SK-N-SH (cell line): Measurements from ENCODE around the gene DGKH. TPM values are rescaled to one million over a fixed set of nuclear protein-coding genes. Genes with fewer than 3 reads are reported as not detected.

Experiments used
- CTCF ChIA-PET: fragments of 300-600, 350-600 bp; formaldehyde crosslinking; extraction: SDS; loops from one replicate; lab custom pipeline; 2021; lab: Yijun Ruan, JAX
- POLR2A ChIA-PET: fragments of 350-600 bp; sonication (Branson Sonifier 250); formaldehyde crosslinking; extraction: SDS; loops from one replicate; lab custom pipeline; 2020; ENCODE audit warnings: antibody characterized with exemption, inconsistent platforms; lab: Yijun Ruan, JAX
- DNase-seq: peaks from one replicate; pipeline ENCODE4 v3.0.0; 2012
- H2AFZ ChIP-seq: fragments of 200-600 bp; sonication (generic); 2 replicates; pipeline ENCODE4 v1.8.1; 2016; ENCODE audit warnings: antibody characterized with exemption, mild to moderate bottlenecking, low read depth
- H3F3A ChIP-seq: fragments of 200-600 bp; sonication (generic); replicated peaks from 2 replicates; pipeline ENCODE3; 2016; ENCODE audit warnings: antibody characterized with exemption, mild to moderate bottlenecking; ENCODE audit not compliant: insufficient read depth
- H3K27ac ChIP-seq, 2 experiments: fragments of 200-500 bp in 1 of 2; fragments of 200-600 bp in 1 of 2; sonication (Bioruptor generic) in 1 of 2; sonication (generic), shearing (Covaris generic) in 1 of 2; 2 replicates each; pipeline versions ENCODE4 v1.5.1 to v1.6.1; 2014 to 2016; ENCODE audit warnings: low read depth in 2 of 2, inconsistent platforms in 1 of 2, low read length in 1 of 2, mild to moderate bottlenecking in 1 of 2, mixed read lengths in 1 of 2
- H3K27me3 ChIP-seq: fragments of 200-600 bp; sonication (generic), shearing (Covaris generic); 2 replicates; pipeline ENCODE4 v1.6.1; 2016; ENCODE audit warnings: mixed run types; ENCODE audit not compliant: insufficient read depth
- H3K36me3 ChIP-seq, 2 experiments: fragments of 200-500 bp in 1 of 2; fragments of 200-600 bp in 1 of 2; sonication (Bioruptor generic) in 1 of 2; sonication (generic) in 1 of 2; replicated peaks in 1 of 2; 2 replicates each; pipeline versions ENCODE3 to v1.5.1; 2014 to 2016; ENCODE audit warnings: low read length in 1 of 2, mild to moderate bottlenecking in 1 of 2; ENCODE audit not compliant: insufficient read depth in 2 of 2, control insufficient read depth in 1 of 2
- H3K4me1 ChIP-seq, 2 experiments: fragments of 200-500 bp in 1 of 2; fragments of 200-600 bp in 1 of 2; sonication (Bioruptor generic) in 1 of 2; sonication (generic), shearing (Covaris generic) in 1 of 2; 2 replicates each; pipeline versions ENCODE4 v1.5.1 to v1.6.1; 2014 to 2016; ENCODE audit warnings: low read depth in 1 of 2, low read length in 1 of 2, mixed run types in 1 of 2; ENCODE audit not compliant: insufficient read depth in 2 of 2, control insufficient read depth in 1 of 2
- H3K4me2 ChIP-seq: fragments of 200-600 bp; sonication (generic), shearing (Covaris generic); 2 replicates; pipeline ENCODE4 v1.6.1; 2017; ENCODE audit warnings: mixed run types
- H3K4me3 ChIP-seq, 2 experiments: fragments of 200-500 bp in 1 of 2; fragments of 200-600 bp in 1 of 2; sonication (Bioruptor generic) in 1 of 2; sonication (generic), shearing (Covaris generic) in 1 of 2; 2 replicates each; pipeline versions ENCODE4 v1.5.1 to v1.8.1; 2014 to 2016; ENCODE audit warnings: low read depth in 2 of 2, inconsistent platforms in 1 of 2, low read length in 1 of 2, mild to moderate bottlenecking in 1 of 2, mixed read lengths in 1 of 2, moderate library complexity in 1 of 2
- H3K79me2 ChIP-seq: fragments of 200-600 bp; sonication (generic); 2 replicates; pipeline ENCODE4 v1.8.1; 2017; ENCODE audit warnings: mild to moderate bottlenecking; ENCODE audit not compliant: insufficient read depth
- H3K9ac ChIP-seq: fragments of 200-600 bp; sonication (generic); 2 replicates; pipeline ENCODE4 v1.6.1; 2017; ENCODE audit warnings: mixed run types
- H3K9me2 ChIP-seq: fragments of 200-600 bp; sonication (generic); 2 replicates; pipeline ENCODE4 v1.6.1; 2017; ENCODE audit warnings: mixed run types
- H3K9me3 ChIP-seq: fragments of 200-600 bp; sonication (generic); 2 replicates; pipeline ENCODE4 v1.6.1; 2017; ENCODE audit warnings: mixed run types, mild to moderate bottlenecking, moderate library complexity
- H4K20me1 ChIP-seq: fragments of 200-600 bp; sonication (generic); 2 replicates; pipeline ENCODE4 v1.6.1; 2017; ENCODE audit warnings: mild to moderate bottlenecking, mixed run types; ENCODE audit not compliant: insufficient read depth
- EP300 ChIP-seq, 2 experiments: IDR thresholded peaks; 2 replicates each; pipeline versions ENCODE4 v1.4.0 to v1.6.1; 2012; ENCODE audit warnings: borderline replicate concordance in 1 of 2, low read depth in 1 of 2, low read length in 1 of 2
- EZH2phosphoT487 ChIP-seq: fragments of 200-600 bp; sonication (generic); IDR thresholded peaks from 2 replicates; pipeline ENCODE4 v1.6.1; 2017; ENCODE audit warnings: low read depth, mixed run types, mild to moderate bottlenecking, antibody characterized with exemption, moderate library complexity, borderline replicate concordance
- FOSL2 ChIP-seq: IDR thresholded peaks from 2 replicates; pipeline ENCODE4 v1.4.0; 2012; ENCODE audit warnings: low read depth, mild to moderate bottlenecking, moderate library complexity, borderline replicate concordance
- FOXJ3 ChIP-seq: sonication (generic); formaldehyde crosslinking; IDR thresholded peaks from 2 replicates; pipeline ENCODE4 v1.5.1; 2020; ENCODE audit warnings: mild to moderate bottlenecking, missing genetic modification reagents
- JUND ChIP-seq: IDR thresholded peaks from 2 replicates; pipeline ENCODE4 v1.4.0; 2012
- MEF2A ChIP-seq: IDR thresholded peaks from 2 replicates; pipeline ENCODE4 v1.4.0; 2012; ENCODE audit warnings: low read depth, borderline replicate concordance
- MXI1 ChIP-seq: IDR thresholded peaks from 2 replicates; pipeline ENCODE4 v1.6.1; 2012; ENCODE audit warnings: mild to moderate bottlenecking, low read depth, low read length, improper control_type of control experiment
- NFIC ChIP-seq: IDR thresholded peaks from 2 replicates; pipeline ENCODE4 v1.4.0; 2012; ENCODE audit warnings: borderline replicate concordance
- NRF1 ChIP-seq: IDR thresholded peaks from 2 replicates; pipeline ENCODE4 v1.6.1; 2012; ENCODE audit warnings: low read depth, mild to moderate bottlenecking, low read length
- POLR2AphosphoS5 ChIP-seq: IDR thresholded peaks from 2 replicates; pipeline ENCODE4 v1.6.1; 2012; ENCODE audit warnings: low read depth, low read length
- RCOR1 ChIP-seq: fragments of 150-350 bp; IDR thresholded peaks from 2 replicates; pipeline ENCODE4 v1.6.1; 2017; ENCODE audit warnings: antibody characterized with exemption, low read length
- RXRA ChIP-seq: IDR thresholded peaks from 2 replicates; pipeline ENCODE4 v1.4.0; 2012; ENCODE audit warnings: low read depth, mild to moderate bottlenecking, borderline replicate concordance
- SMC3 ChIP-seq: IDR thresholded peaks from 2 replicates; pipeline ENCODE4 v1.6.1; 2012; ENCODE audit warnings: low read depth, low read length, improper control_type of control experiment
- TCF12 ChIP-seq: IDR thresholded peaks from 2 replicates; pipeline ENCODE4 v1.4.0; 2012
- WGBS: methylation state at CpG from one replicate; pipeline ENCODE4 v1.1.6; 2017; ENCODE audit warnings: low lambda C conversion rate; 5-methylcytosine and 5-hydroxymethylcytosine counted together
- polyA plus RNA-seq, 3 experiments: library from polyadenylated mRNA; depleted of rRNA; stranded (reverse); fragments of >200 nt; gene quantifications; 2 replicates each; pipeline ENCODE4 v1.2.3, GENCODE V29; 2012
- TF ChIP-seq, protein P1 (sequence below): IDR thresholded peaks from 2 replicates; pipeline ENCODE4 v1.4.0; 2012; ENCODE audit warnings: low read depth, borderline replicate concordance
- TF ChIP-seq, protein P2 (sequence below): fragments of 150-350 bp; IDR thresholded peaks from 2 replicates; pipeline ENCODE4 v1.6.1; 2016; ENCODE audit warnings: mild to moderate bottlenecking, low read depth, low read length
- TF ChIP-seq, protein P3 (sequence below): IDR thresholded peaks from 2 replicates; pipeline ENCODE4 v1.4.0; 2012; ENCODE audit warnings: low read depth
- TF ChIP-seq, protein P4 (sequence below): fragments of 150-350 bp; IDR thresholded peaks from 2 replicates; pipeline ENCODE4 v1.6.1; 2017; ENCODE audit warnings: antibody characterized with exemption, low read length, low read depth, borderline replicate concordance
- TF ChIP-seq, protein P5 (sequence below): fragments of 200-600 bp; sonication (generic); IDR thresholded peaks from 2 replicates; pipeline ENCODE4 v1.6.1; 2017; ENCODE audit warnings: antibody characterized with exemption, mild to moderate bottlenecking, moderate library complexity

DGKH gene
- polyA plus RNA-seq, 1 of the 3 experiments (the other 2 are of a cell fraction): 2.5 TPM

DNA sequence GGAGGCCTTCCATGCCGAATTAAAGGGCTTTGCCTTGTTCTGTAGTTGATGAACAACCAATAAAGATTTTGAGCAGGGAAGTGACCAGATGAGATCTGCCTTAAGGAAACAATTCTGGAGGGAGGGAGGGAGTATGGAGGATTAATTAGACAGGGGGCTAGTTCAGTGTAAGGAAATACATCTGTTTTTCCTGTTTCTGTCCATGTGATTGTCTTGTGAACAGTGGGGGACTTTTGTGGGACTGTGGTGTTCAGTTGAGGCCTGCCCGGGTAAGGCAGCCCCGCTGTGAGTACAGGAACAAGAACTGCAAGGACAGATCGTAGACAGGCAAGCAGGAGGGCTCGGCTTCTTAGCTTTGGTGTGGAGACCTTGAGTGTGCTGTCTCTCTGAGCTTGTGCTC is 59.0 kb downstream of the DGKH start:
- H3K9me3 ChIP-seq: no peaks in the 10 kb centered on the region
- no peaks in the 10 kb centered on the region for H3K27me3 ChIP-seq
- no peak overlapping the region for H3K4me2 ChIP-seq
- H3K36me3 ChIP-seq: no peaks in the 10 kb centered on the region
- no peak overlapping the region for H3K27ac ChIP-seq
- peaks cover 6% of the 10 kb centered on the region for H3F3A ChIP-seq
- ChIA-PET POLR2A (no interaction called here), CTCF (interaction anchor here (4.7 kb wide), 1 partner anchor 439 kb away, joined by 22 read pairs; no protein-coding TSS in a partner anchor)
- no peak for DNase-seq
- H3K9ac ChIP-seq: no peak overlapping the region
- peaks cover 8% of the 10 kb centered on the region; the same call in 1 of the 2 replicates for H3K79me2 ChIP-seq
- H3K4me1 ChIP-seq: peaks cover 2 to 13% of the 10 kb centered on the region in 2 experiments
- no peaks in the 10 kb centered on the region; the same call in 1 of the 2 replicates for H4K20me1 ChIP-seq
- 96% methylated on average over 5 of the region's 5 CpGs for WGBS
- H3K4me3 ChIP-seq: no peak overlapping the region
- H3K9me2 ChIP-seq: no peaks in the 10 kb centered on the region
- TF ChIP-seq, protein P1, sequence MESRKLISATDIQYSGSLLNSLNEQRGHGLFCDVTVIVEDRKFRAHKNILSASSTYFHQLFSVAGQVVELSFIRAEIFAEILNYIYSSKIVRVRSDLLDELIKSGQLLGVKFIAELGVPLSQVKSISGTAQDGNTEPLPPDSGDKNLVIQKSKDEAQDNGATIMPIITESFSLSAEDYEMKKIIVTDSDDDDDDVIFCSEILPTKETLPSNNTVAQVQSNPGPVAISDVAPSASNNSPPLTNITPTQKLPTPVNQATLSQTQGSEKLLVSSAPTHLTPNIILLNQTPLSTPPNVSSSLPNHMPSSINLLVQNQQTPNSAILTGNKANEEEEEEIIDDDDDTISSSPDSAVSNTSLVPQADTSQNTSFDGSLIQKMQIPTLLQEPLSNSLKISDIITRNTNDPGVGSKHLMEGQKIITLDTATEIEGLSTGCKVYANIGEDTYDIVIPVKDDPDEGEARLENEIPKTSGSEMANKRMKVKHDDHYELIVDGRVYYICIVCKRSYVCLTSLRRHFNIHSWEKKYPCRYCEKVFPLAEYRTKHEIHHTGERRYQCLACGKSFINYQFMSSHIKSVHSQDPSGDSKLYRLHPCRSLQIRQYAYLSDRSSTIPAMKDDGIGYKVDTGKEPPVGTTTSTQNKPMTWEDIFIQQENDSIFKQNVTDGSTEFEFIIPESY: no peak
- TF ChIP-seq FOSL2 (no peak), FOXJ3 (no peak)
- TF ChIP-seq, protein P2, sequence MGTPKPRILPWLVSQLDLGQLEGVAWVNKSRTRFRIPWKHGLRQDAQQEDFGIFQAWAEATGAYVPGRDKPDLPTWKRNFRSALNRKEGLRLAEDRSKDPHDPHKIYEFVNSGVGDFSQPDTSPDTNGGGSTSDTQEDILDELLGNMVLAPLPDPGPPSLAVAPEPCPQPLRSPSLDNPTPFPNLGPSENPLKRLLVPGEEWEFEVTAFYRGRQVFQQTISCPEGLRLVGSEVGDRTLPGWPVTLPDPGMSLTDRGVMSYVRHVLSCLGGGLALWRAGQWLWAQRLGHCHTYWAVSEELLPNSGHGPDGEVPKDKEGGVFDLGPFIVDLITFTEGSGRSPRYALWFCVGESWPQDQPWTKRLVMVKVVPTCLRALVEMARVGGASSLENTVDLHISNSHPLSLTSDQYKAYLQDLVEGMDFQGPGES: no peak
- H2AFZ ChIP-seq: no peak overlapping the region

DNA sequence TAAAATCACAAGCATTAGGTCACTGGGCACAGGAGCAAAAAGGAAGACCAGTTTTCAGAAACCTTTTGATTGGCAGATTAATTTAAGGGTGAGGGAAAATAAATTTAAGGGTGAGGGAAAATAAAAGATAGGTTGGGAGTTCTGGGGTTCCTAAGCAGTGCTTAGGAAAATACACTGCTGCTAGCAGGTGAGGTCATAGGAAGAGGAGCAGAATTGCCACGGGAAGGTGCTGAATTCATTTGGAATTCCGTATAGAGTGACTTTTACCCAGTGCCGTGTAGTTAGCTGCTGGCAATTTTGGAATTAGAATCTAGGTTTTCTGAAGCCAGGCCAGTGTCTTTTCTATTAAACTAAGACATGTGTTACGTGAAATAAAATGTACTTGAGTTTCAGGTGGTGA is 59.8 kb downstream of the DGKH start:
- Histone ChIP-seq H3K27ac (no peak overlapping the region), H3K4me1 (peaks cover 2 to 13% of the 10 kb centered on the region in 2 experiments; a peak in 3 of 4 replicates), H3K9me3 (no peaks in the 10 kb centered on the region), H3K36me3 (no peaks in the 10 kb centered on the region), H3F3A (peaks cover 6% of the 10 kb centered on the region), H2AFZ (no peak overlapping the region), H3K9ac (no peak overlapping the region), H3K9me2 (no peaks in the 10 kb centered on the region), H3K27me3 (no peaks in the 10 kb centered on the region), H3K4me3 (no peak overlapping the region), H4K20me1 (no peaks in the 10 kb centered on the region; the same call in 1 of the 2 replicates), H3K79me2 (peaks cover 8% of the 10 kb centered on the region; the same call in 1 of the 2 replicates), H3K4me2 (no peak overlapping the region)
- ChIA-PET CTCF (interaction anchor here (0.7 to 3.2 kb wide), 3 partner anchors 390 to 440 kb away, joined by 3 to 13 read pairs (median 6); no protein-coding TSS in a partner anchor), POLR2A (no interaction called here)
- 98% methylated on average over 4 of the region's 4 CpGs for whole genome bisulfite sequencing
- DNase-seq: no peak
- TF ChIP-seq, protein P3, sequence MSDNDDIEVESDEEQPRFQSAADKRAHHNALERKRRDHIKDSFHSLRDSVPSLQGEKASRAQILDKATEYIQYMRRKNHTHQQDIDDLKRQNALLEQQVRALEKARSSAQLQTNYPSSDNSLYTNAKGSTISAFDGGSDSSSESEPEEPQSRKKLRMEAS: no peak
- TF ChIP-seq MXI1 (no peak), RXRA (no peak), MEF2A (no peak), EP300 (IDR thresholded peaks at IDR 0.05; ENCODE audit: borderline replicate concordance in 1 of 2, low read depth in 1 of 2, low read length in 1 of 2) (no peak), JUND (no peak), SMC3 (no peak), EZH2phosphoT487 (no peak), NRF1 (no peak), TCF12 (no peak), NFIC (no peak), POLR2AphosphoS5 (no peak), RCOR1 (no peak)
- TF ChIP-seq, protein P4, sequence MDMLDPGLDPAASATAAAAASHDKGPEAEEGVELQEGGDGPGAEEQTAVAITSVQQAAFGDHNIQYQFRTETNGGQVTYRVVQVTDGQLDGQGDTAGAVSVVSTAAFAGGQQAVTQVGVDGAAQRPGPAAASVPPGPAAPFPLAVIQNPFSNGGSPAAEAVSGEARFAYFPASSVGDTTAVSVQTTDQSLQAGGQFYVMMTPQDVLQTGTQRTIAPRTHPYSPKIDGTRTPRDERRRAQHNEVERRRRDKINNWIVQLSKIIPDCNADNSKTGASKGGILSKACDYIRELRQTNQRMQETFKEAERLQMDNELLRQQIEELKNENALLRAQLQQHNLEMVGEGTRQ: no peak
- TF ChIP-seq, protein P2: no peak
- TF ChIP-seq, protein P5, sequence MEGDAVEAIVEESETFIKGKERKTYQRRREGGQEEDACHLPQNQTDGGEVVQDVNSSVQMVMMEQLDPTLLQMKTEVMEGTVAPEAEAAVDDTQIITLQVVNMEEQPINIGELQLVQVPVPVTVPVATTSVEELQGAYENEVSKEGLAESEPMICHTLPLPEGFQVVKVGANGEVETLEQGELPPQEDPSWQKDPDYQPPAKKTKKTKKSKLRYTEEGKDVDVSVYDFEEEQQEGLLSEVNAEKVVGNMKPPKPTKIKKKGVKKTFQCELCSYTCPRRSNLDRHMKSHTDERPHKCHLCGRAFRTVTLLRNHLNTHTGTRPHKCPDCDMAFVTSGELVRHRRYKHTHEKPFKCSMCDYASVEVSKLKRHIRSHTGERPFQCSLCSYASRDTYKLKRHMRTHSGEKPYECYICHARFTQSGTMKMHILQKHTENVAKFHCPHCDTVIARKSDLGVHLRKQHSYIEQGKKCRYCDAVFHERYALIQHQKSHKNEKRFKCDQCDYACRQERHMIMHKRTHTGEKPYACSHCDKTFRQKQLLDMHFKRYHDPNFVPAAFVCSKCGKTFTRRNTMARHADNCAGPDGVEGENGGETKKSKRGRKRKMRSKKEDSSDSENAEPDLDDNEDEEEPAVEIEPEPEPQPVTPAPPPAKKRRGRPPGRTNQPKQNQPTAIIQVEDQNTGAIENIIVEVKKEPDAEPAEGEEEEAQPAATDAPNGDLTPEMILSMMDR: no peak
